ENCODE results near the gene KPNB1. TPM values are rescaled to one million over a fixed set of nuclear protein-coding genes. Genes with fewer than 3 reads are reported as not detected.

KPNB1 gene
- total RNA-seq, 1 experiment from 2014 or later: 742 TPM

GRCh38 chr17:47707056-47707804 lies 57.5 kb downstream of the KPNB1 start:
- no peaks in the 10 kb centered on the region for H3K27me3 Mint-ChIP-seq (ENCODE audit: low read depth)
- H3K36me3 Mint-ChIP-seq (ENCODE audit: insufficient read depth in 1 of 3, low read depth in 3 of 3): peaks cover 4 to 20% (median 7%) of the 10 kb centered on the region in 3 experiments; a peak in 3 of 7 replicates
- H2BK5ac ChIP-seq (ENCODE audit: insufficient read length, low read length): no peak overlapping the region
- no peak overlapping the region; a peak in 1 of 7 replicates for H3K27ac Mint-ChIP-seq
- H4K8ac ChIP-seq (replicated peaks; ENCODE audit: insufficient read length, low read depth, low read length): no peak overlapping the region
- H3K56ac ChIP-seq (ENCODE audit: insufficient read length, low read depth, low read length): no peak overlapping the region
- H3K27me3 ChIP-seq (ENCODE audit: insufficient read depth, low read length): no peaks in the 10 kb centered on the region
- H2BK15ac ChIP-seq (ENCODE audit: low read depth, low read length): no peak overlapping the region
- H3K18ac ChIP-seq (ENCODE audit: insufficient read length, low read depth, low read length): no peak overlapping the region
- TF ChIP-seq CTCF (conservative IDR thresholded peaks at IDR 0.05): no peak
- H3K79me2 ChIP-seq (ENCODE audit: insufficient read depth, low read length): no peaks in the 10 kb centered on the region
- no peak overlapping the region for H4K91ac ChIP-seq (ENCODE audit: insufficient read length, low read depth, low read length)
- no peak overlapping the region for H3K14ac ChIP-seq (ENCODE audit: insufficient read depth, low read length)
- H3K9me3 ChIP-seq (ENCODE audit: control insufficient read depth, low read depth, low read length): no peaks in the 10 kb centered on the region
- WGBS (ENCODE audit: extremely low coverage, insufficient read length, low lambda C conversion rate): no CpG with 5 or more reads among the region's 4 CpGs
- H3K4ac ChIP-seq (ENCODE audit: low read depth, low read length): no peak overlapping the region
- no peak overlapping the region for H3K4me3 Mint-ChIP-seq
- no peak for DNase-seq
- no peak overlapping the region for H3K4me2 ChIP-seq (ENCODE audit: insufficient read depth, insufficient read length, low read length)
- H3K4me1 ChIP-seq (ENCODE audit: insufficient read depth, low read length): no peaks in the 10 kb centered on the region
- no peaks in the 10 kb centered on the region for H3K23me2 ChIP-seq (ENCODE audit: insufficient read length, low read depth, low read length, poor library complexity, severe bottlenecking)
- H4K20me1 ChIP-seq (ENCODE audit: control insufficient read depth, insufficient read depth, insufficient read length): no peaks in the 10 kb centered on the region
- no peak overlapping the region for H2AK5ac ChIP-seq (ENCODE audit: insufficient read length, low read length)
- no peak overlapping the region for H3K23ac ChIP-seq (ENCODE audit: insufficient read length, low read depth, low read length)
- no peak overlapping the region for H2BK120ac ChIP-seq (ENCODE audit: low read depth, low read length, poor library complexity, severe bottlenecking)
- H2AFZ ChIP-seq (ENCODE audit: low read length): no peak overlapping the region
- H3K9me3 Mint-ChIP-seq: no peaks in the 10 kb centered on the region
- H2BK20ac ChIP-seq (ENCODE audit: low read depth, low read length, poor library complexity, severe bottlenecking): no peak overlapping the region
- no peak overlapping the region for H4K5ac ChIP-seq (ENCODE audit: insufficient read length, low read depth, low read length)
- H3K79me1 ChIP-seq (ENCODE audit: insufficient read depth, low read depth, low read length, poor library complexity, severe bottlenecking): no peaks in the 10 kb centered on the region
- H3K27ac ChIP-seq (ENCODE audit: insufficient read length, low read depth, low read length): no peak overlapping the region
- no peak overlapping the region for H3T11ph ChIP-seq (ENCODE audit: low read length)
- H3K4me1 Mint-ChIP-seq: peaks cover 3 to 21% of the 10 kb centered on the region in 2 experiments; a peak in 2 of 4 replicates
- no peak overlapping the region for H3K9ac ChIP-seq (ENCODE audit: extremely low read depth, insufficient read length, low read length)
- no peak overlapping the region for H2BK12ac ChIP-seq (ENCODE audit: insufficient read length, low read depth, low read length)
